Lung (tissue), 12 donors: ENCODE results near the gene FEZ2. TPM values are rescaled to one million over a fixed set of nuclear protein-coding genes. Genes with fewer than 3 reads are reported as not detected.

Source experiments
- ATAC-seq: fragments of 200-7000 bp; cut with Tn5 transposase; one replicate; pipeline ENCODE4 v1.9.1; 2020; ENCODE audit warnings: moderate number of reproducible peaks; ENCODE audit not compliant: insufficient read depth, low FRiP score
- DNase-seq, 3 donors: peaks; one replicate each; pipeline ENCODE4 v3.0.0-alpha.2; 2013 to 2017
- H3K27ac ChIP-seq, 2 donors: one replicate each; pipeline ENCODE4 v1.5.1; 2013; ENCODE audit warnings: mild to moderate bottlenecking in 2 of 2, moderate library complexity in 2 of 2, control low read depth in 1 of 2, inconsistent platforms in 1 of 2, low read depth in 1 of 2, low read length in 1 of 2
- H3K27me3 ChIP-seq, 3 donors: one replicate each; pipeline ENCODE4 v1.5.1; 2013; ENCODE audit warnings: low read length in 2 of 3; ENCODE audit not compliant: control insufficient read depth in 3 of 3, insufficient read depth in 3 of 3
- H3K36me3 ChIP-seq, 4 donors: one replicate each; pipeline ENCODE4 v1.5.1; 2013; ENCODE audit warnings: low read length in 4 of 4, mild to moderate bottlenecking in 1 of 4, moderate library complexity in 1 of 4; ENCODE audit not compliant: control insufficient read depth in 4 of 4, insufficient read depth in 4 of 4
- H3K4me1 ChIP-seq, 5 donors: one replicate each; pipeline ENCODE4 v1.5.1; 2013; ENCODE audit warnings: low read length in 5 of 5, mild to moderate bottlenecking in 2 of 5, moderate library complexity in 1 of 5; ENCODE audit not compliant: control insufficient read depth in 5 of 5, insufficient read depth in 5 of 5
- H3K4me3 ChIP-seq: one replicate; pipeline ENCODE4 v1.5.1; 2013; ENCODE audit warnings: mild to moderate bottlenecking, control low read depth, moderate library complexity
- H3K9ac ChIP-seq, 2 donors: one replicate each; pipeline ENCODE4 v1.5.1; 2013; ENCODE audit warnings: low read length in 2 of 2, control low read depth in 1 of 2; ENCODE audit not compliant: insufficient read depth in 1 of 2
- H3K9me3 ChIP-seq, 4 donors: one replicate each; pipeline ENCODE4 v1.5.1; 2013; ENCODE audit warnings: low read length in 3 of 4, mild to moderate bottlenecking in 1 of 4, moderate library complexity in 1 of 4; ENCODE audit not compliant: control insufficient read depth in 4 of 4, insufficient read depth in 3 of 4
- WGBS, 2 donors: extraction: QIAGEN DNeasy Blood & Tissue Kit; methylation state at CpG; one replicate each; pipeline ENCODE4 v1.1.7; 2013; 5-methylcytosine and 5-hydroxymethylcytosine counted together
- polyA plus RNA-seq, 2 donors: library from polyadenylated mRNA; stranded (reverse); fragments of 200-250 nt; gene quantifications; one replicate each; pipeline ENCODE4 v1.2.1, GENCODE V29; 2013
- total RNA-seq, 2 donors: library from RNA; depleted of rRNA in 1 of 2; stranded (reverse); fragments of >200 nt in 1 of 2; gene quantifications; one replicate each; pipeline ENCODE4 v1.2.1, GENCODE V29; 2014 to 2021
- TF ChIP-seq, protein P1 (sequence below): IDR thresholded peaks from 2 replicates; pipeline ENCODE4 v1.5.1; 2012; ENCODE audit warnings: mild to moderate bottlenecking; ENCODE audit errors: control extremely low read depth, extremely low read depth
- donor health status: control.
- donor health status: control.
- donor health status: Bipolar disorder and iron deficiency.
- donor health status: healthy.
- donor health status: DM: yes; HTN: yes; CAD: no.

Gene FEZ2
- total and polyA plus RNA-seq, 4 donors: 17.6 to 62.9 (median 31.5) TPM

DNA sequence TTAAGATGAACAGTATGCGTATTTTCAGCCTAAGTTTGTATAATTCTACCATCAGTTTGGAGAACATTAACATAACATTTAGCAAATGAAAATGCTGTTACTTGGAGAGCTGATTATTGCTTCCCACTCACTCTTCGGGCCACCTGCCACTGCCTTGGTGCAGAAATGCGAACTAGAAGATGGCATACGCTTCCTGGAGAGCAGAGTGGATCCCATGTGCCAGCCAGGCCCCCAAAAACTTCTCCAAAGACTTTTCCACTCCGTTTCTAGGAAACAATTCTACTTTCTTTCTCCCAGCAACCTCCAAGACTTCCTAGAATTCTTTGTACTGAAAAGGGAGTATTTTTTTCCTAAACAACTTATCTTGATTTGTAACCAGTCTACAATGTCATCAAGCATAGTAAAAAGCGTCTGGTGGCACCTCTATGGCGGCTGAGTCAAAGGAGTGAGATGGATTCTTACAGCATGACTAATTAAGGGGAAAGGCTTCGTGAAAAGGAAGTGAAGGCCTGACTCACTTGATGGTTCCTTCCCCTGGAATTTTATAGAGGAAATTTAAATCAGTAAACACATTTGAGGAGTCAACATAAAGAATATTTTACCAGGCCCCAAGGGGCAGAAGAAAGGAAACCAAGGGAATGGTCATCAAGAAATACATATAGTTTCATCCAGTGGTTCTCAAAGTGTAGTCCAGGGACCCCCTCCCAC lies 36.6 kb downstream of the FEZ2 start:
- H3K27me3 ChIP-seq: no peaks in the 10 kb centered on the region
- TF ChIP-seq, protein P1, sequence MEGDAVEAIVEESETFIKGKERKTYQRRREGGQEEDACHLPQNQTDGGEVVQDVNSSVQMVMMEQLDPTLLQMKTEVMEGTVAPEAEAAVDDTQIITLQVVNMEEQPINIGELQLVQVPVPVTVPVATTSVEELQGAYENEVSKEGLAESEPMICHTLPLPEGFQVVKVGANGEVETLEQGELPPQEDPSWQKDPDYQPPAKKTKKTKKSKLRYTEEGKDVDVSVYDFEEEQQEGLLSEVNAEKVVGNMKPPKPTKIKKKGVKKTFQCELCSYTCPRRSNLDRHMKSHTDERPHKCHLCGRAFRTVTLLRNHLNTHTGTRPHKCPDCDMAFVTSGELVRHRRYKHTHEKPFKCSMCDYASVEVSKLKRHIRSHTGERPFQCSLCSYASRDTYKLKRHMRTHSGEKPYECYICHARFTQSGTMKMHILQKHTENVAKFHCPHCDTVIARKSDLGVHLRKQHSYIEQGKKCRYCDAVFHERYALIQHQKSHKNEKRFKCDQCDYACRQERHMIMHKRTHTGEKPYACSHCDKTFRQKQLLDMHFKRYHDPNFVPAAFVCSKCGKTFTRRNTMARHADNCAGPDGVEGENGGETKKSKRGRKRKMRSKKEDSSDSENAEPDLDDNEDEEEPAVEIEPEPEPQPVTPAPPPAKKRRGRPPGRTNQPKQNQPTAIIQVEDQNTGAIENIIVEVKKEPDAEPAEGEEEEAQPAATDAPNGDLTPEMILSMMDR: no peak
- no peak overlapping the region for H3K4me3 ChIP-seq
- H3K27ac ChIP-seq: peak overlapping the region; percentile 56 to 80
- H3K9ac ChIP-seq: no peak overlapping the region
- ATAC-seq: peak; percentile 82
- 62 to 64% methylated on average over 8 of the region's 8 CpGs for WGBS, 2 donors
- H3K36me3 ChIP-seq: peaks cover 3 to 10% (median 7%) of the 10 kb centered on the region in 4 donors
- no peak for DNase-seq
- no peaks in the 10 kb centered on the region for H3K9me3 ChIP-seq
- peaks cover 0 to 12% (median 0%) of the 10 kb centered on the region in 5 donors for H3K4me1 ChIP-seq

DNA sequence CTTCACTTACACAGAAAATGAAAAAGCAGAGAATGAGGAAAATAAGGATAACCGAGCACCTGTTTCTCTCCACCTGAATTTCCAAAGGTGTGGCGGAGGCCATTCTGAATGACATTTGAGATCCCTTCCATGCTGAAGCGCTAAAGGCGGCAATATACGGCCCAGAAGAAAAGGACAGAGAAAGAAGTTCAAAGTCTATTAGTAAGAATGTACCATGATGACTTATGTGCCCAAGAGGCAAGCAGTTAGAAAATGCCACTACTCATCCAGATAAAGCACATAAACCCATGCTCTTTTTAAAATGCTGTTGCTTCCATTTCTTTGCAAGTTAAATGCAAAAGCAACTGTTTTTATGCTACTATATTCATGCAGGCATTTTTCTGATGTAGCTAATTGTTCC lies 37.2 kb downstream of the FEZ2 start:
- DNase-seq (no peak), ATAC-seq (no peak)
- TF ChIP-seq, protein P1: no peak
- Histone ChIP-seq H3K27me3 (no peaks in the 10 kb centered on the region), H3K4me3 (no peak overlapping the region), H3K9ac (no peak overlapping the region), H3K9me3 (no peaks in the 10 kb centered on the region), H3K27ac (no peak overlapping the region), H3K36me3 (peaks cover 3 to 10% (median 8%) of the 10 kb centered on the region in 4 donors), H3K4me1 (peaks cover 0 to 12% (median 0%) of the 10 kb centered on the region in 5 donors)
- 98 to 99% methylated on average over 5 of the region's 5 CpGs for WGBS, 2 donors

DNA sequence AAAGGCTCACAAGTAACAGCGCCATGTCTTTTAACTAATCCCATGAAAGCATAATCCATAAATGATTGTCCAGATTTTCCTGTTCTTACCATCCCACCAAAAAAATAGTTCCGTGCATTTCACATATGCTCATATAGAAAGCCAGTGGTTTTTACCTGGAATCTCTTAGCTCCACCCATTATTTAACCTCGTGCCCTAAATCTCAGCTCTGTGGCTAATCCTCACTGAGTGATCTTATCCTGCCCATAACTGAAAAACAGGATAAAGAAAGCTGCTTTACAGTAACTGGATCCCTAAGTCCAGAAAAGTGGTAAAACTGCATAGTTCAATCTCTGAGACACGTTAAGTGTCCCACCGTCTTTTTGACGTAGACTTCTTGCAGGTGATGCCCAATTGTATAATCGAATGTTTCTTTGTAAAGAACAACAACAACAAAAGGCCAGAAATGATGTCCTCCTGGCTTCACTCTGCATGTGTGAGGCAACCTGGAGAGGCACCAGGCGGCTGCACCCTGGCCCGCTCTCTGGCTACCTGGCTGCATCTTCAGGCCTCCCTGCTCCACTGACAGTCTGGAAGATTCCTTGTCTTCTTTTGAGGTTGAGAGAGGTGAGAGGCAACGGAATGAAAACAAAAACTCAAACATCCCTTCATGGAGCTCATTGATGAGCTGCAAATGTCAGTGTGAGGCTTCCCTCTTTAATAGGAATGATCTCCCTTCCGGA lies 38.6 kb downstream of the FEZ2 start:
- TF ChIP-seq, protein P1: no peak
- Histone ChIP-seq H3K27ac (no peak overlapping the region), H3K36me3 (peaks cover 0 to 10% (median 8%) of the 10 kb centered on the region in 4 donors), H3K27me3 (no peaks in the 10 kb centered on the region), H3K9ac (no peak overlapping the region), H3K9me3 (no peaks in the 10 kb centered on the region), H3K4me1 (peaks cover 0 to 12% (median 0%) of the 10 kb centered on the region in 5 donors), H3K4me3 (no peak overlapping the region)
- ATAC-seq: no peak
- no peak for DNase-seq
- 93 to 94% methylated on average over 11 of the region's 11 CpGs for WGBS, 2 donors
